ENCODE results near the gene MME.
A peak's percentile ranks its signal among the peaks of the same experiment; 100 is the strongest.
"Not testable (repeated sequence)": the region's sequence is repeated elsewhere in the genome, so short reads cannot be mapped to it uniquely, and the experiment has no call there.

Gene MME

GRCh38 chr3:155194973-155195957, 115.1 kb downstream of the MME start:
- DNase-seq = no peak

DNA sequence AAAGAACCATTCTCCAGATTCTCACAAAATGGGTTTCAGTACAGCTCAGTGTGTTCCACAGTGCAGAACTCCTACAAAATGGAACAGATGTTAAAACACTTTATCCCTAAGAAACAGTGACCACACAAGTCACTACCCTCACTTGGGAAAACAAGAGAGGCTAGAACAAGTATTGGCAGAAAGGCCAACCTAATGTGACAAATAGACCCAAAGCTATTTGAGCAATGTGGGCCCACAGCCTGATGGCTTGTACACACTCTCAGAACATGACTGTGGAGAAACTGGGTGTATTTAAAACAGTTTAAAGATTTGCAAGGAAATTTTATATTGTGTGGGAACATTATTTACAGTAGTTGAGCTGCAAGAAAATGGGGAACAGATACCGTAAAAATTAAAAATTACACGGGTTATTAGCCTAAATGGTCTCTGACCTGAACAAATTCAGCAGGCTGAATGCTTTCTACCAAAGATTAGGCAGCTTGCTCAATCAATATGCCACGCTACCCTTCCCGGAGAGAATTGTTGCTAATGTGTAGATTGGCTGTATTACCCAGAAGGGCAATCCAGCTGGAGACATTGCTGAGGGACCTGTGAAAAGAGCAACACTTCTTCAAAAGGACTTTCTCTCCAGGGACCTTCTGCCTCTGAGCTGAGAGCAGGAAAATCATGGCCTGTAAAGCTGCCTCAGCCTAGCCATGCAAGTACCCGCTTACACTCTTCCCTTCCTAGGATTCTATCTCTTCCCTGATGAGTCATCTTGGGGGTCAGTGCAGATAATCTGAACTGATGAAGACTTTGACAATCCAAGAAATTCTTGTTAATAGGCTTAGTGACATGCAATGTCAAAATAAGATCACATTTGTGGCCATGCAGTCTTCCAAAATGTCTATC, 116.3 kb downstream of the MME start:
- no peak for DNase-seq

GRCh38 chr3:155197786-155198185, 117.7 kb downstream of the MME start:
- DNase-seq = no peak

DNA sequence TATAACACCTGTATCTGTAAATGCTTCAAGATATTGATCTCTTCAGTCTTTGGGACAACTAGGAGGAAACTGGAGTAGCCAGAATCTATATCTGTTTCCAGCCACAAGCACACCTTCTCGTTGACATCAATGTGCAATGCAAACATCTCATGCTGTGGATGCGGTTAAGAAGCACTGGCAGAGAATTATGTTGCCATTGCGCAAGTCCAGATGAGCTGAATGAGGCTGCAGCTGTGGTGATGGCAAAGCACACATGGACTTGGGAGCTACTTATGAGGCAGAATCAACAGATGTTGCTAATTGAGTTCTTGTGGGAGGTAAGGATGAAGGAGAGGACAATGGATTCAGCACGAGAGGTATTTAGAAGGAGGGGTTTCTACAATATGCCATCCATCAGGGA, 122.5 kb downstream of the MME start:
- DNase-seq = no peak

DNA sequence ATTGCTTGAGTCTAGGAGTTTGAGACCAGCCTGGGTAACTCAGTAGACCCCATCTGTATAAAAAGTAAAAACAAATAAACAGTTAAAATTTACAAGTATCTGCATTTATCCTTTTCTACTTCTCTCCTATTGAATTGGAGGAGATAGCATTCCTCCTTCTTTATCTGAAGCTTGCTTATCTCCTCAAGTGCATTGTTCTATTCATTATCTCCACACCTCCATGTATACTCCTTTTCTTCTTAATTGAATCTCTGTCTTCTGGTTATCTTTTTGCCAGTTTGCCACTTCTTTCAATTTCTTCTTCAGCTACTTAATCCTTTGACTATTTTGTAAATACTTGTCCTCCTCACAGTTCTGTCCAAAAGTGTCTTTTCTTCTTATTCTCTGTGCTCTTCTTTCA, 124.7 kb downstream of the MME start:
- DNase-seq = no peak

- DNase-seq = no peak
Observed at GRCh38 chr3:155208183-155208800, 128.2 kb downstream of the MME start.

GRCh38 chr3:155210736-155211135, 130.6 kb downstream of the MME start:
- DNase-seq = no peak

- DNase-seq = no peak
Observed at GRCh38 chr3:155211266-155211665, 131.1 kb downstream of the MME start.

DNA sequence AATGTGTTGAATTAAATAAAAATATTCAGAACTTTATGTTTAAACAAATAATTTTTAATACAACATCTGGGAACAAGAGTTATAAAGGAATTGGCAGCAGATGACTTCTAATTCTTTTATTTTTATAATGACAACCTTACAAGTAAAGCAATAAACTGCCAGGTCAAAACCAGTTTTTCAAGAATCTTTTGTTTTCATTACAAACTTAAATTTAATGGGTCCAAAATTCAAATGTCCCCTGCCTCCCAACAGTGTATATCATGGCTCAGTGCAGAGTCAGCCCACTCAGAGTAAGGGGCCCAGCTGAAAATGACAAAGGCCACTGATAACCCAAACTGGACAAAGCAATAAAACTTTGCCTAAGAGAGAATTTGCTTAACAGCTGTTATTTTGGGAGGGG, 131.8 kb downstream of the MME start:
- DNase-seq = no peak

DNA sequence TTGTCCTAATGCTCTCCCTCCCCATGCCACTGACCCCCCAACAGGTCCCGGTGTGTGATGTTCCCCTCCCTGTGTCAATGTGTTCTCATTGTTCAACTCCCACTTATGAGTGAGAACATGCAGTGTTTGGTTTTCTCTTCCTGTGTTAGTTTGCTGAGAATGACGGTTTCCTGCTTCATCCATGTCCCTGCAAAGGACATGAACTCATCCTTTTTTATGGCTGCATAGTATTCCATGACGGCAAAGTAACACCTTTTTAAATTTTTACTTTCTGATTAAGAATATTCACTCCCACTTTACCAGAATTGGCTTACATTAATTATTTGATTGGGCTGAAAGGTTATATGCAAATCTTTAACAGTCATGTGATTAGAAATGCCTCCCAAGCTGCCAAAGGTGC, 135.9 kb downstream of the MME start:
- DNase-seq = not testable (repeated sequence)

GRCh38 chr3:155217591-155217990, 137.5 kb downstream of the MME start:
- no peak for DNase-seq

- DNase-seq = no peak
Observed at GRCh38 chr3:155218462-155218861, 138.3 kb downstream of the MME start.

GRCh38 chr3:155219106-155219505, 139.0 kb downstream of the MME start:
- no peak for DNase-seq

DNA sequence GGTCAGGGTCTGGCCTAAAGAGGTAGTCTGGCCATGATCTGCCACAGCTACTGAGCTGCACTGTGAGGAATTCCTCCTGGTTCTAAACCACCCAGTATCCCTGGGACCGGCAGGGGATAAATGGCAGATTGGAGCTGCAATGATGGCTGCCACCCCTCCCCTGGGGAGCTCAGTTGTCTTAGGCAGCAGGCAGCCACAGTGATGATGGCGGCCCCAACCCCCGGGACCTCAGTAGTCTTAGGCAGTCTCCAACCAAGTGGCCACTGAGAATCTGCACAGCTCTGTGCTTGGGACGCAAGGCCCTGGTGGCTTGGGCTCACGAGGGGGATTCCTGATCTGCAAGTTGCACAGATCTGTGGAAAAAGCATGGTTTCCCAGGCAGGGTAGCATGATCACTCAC, 145.3 kb downstream of the MME start:
- DNase-seq = no peak

- no peak for DNase-seq
Observed at GRCh38 chr3:155227141-155227540, 147.0 kb downstream of the MME start.

DNA sequence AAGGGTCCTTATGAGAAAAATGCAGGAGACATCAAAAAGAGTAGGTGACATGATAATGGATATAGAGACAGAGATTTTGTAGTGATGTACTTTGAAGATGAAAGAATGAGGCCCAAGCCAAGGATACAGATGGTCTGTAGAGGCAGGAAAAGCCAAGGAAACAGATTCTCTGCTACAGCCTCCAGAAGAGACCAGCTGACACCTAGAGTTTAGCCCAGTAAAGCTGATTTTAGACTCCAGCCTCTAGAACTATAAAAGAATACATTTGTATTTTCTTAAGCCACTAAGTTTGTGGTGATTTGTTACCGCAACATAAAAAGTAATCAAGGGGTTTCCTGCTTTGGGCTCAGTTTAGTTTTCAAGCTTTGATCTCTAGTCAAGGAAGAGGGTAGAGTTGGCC, 148.6 kb downstream of the MME start:
- no peak for DNase-seq

- DNase-seq = no peak
Observed at GRCh38 chr3:155229086-155229485, 149.0 kb downstream of the MME start.

- no peak for DNase-seq
Observed at GRCh38 chr3:155230382-155230781, 150.3 kb downstream of the MME start.

DNA sequence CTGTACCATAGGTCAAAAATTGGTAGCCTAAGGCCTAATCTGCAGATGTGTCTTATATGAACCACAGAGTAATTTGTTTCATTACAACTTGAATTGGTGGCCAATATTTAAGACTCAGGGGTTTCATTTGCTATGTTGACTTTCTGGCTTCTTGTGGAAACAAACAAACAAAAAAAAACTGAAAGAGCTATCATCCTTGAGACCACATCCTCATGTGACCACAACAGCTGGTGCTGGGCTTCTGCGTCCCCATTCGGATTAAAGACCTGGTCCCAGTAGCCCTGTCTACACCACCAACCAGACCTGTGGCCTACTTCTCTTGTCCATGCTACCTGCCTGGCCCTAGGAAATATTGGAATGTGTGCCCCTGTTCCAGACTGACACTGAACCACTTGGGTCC, 151.7 kb downstream of the MME start:
- DNase-seq = no peak

GRCh38 chr3:155232605-155233004, 152.5 kb downstream of the MME start:
- DNase-seq = peak; percentile 81

DNA sequence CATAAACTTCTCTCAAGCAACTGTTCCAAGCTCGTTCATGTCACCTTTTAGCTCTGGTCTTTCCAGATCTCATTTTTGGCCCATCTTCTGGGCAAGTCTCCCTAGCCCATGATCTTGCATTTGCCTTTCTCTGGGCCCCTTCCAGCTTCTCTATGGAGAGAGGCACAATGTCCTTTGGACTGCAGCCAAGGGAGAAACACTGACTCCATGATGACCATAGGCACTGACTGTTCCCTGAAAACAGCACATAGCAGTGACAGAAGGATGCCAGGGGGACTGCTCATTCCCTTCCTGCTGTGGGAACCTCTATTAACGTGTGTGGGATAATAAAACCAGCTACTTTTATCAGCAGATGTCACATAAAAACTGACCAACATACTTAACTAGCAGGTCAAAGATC, 153.1 kb downstream of the MME start:
- DNase-seq = no peak

All from islet precursor cell (in vitro differentiated cells).